ENCODE measurements around the gene SDF4.
A peak's percentile ranks its signal among the peaks of the same experiment; 100 is the strongest.

Gene SDF4

GRCh38 chr1:1189111-1189510 lies 42.7 kb downstream of the SDF4 start:
- TF ChIP-seq, protein P1, sequence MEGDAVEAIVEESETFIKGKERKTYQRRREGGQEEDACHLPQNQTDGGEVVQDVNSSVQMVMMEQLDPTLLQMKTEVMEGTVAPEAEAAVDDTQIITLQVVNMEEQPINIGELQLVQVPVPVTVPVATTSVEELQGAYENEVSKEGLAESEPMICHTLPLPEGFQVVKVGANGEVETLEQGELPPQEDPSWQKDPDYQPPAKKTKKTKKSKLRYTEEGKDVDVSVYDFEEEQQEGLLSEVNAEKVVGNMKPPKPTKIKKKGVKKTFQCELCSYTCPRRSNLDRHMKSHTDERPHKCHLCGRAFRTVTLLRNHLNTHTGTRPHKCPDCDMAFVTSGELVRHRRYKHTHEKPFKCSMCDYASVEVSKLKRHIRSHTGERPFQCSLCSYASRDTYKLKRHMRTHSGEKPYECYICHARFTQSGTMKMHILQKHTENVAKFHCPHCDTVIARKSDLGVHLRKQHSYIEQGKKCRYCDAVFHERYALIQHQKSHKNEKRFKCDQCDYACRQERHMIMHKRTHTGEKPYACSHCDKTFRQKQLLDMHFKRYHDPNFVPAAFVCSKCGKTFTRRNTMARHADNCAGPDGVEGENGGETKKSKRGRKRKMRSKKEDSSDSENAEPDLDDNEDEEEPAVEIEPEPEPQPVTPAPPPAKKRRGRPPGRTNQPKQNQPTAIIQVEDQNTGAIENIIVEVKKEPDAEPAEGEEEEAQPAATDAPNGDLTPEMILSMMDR (IDR thresholded peaks at IDR 0.05; ENCODE audit: low read depth, low read length) = no peak
- H3K4me3 ChIP-seq (replicated peaks in 1 of 2; ENCODE audit: low read depth in 2 of 2, low read length in 2 of 2) = no peak overlapping the region
- DNase-seq (ENCODE audit: low read depth in 2 of 2) = no peak

GRCh38 chr1:1187938-1188337 lies 43.9 kb downstream of the SDF4 start:
- H3K4me3 ChIP-seq (replicated peaks in 1 of 2; ENCODE audit: low read depth in 2 of 2, low read length in 2 of 2) = no peak overlapping the region
- TF ChIP-seq, protein P1 (IDR thresholded peaks at IDR 0.05; ENCODE audit: low read depth, low read length) = no peak
- peak in 1 of 2 donors; percentile 12 for DNase-seq (ENCODE audit: low read depth in 2 of 2)

DNA sequence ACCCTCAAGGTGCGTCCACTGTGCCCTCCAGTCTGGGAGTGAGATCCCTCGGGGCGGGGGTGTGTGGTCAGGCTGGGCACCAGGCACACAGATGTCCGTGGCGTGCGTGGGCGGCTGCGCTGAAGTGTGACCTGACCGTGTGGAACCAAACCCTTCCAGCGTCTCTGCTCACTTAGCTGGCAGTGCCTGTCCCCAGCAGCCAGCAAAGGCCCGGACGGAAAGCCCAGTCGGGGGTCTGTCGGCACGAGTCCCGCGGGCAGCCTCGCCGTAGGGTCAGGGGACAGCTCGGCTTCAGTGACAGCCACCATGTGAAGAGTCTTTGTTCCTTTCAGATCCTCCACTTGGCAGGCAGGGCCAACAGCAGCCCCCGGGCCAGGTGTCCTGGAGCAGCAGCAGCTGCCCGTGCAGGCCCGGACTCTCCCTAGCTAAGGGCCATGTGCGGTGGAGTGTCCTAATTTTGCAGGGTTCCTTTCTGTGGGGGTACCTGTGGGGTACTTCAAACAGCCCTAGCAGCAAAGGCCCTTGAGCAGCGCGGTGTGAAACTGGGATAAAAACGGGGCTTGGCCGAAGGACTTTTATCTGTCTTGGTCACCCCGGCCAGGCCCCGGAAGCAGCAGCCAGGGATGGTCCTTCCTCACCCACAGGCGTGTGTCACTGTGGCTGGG lies 46.6 kb downstream of the SDF4 start:
- TF ChIP-seq, protein P1 (IDR thresholded peaks at IDR 0.05; ENCODE audit: low read depth, low read length) = no peak
- H3K4me3 ChIP-seq (replicated peaks in 1 of 2; ENCODE audit: low read depth in 2 of 2, low read length in 2 of 2) = no peak overlapping the region
- no peak for DNase-seq (ENCODE audit: low read depth in 2 of 2)

- TF ChIP-seq, protein P1 (IDR thresholded peaks at IDR 0.05; ENCODE audit: low read depth, low read length) = no peak
- no peak overlapping the region for H3K4me3 ChIP-seq (replicated peaks in 1 of 2; ENCODE audit: low read depth in 2 of 2, low read length in 2 of 2)
- no peak for DNase-seq (ENCODE audit: low read depth in 2 of 2)
Measured at GRCh38 chr1:1183833-1184775, 47.7 kb downstream of the SDF4 start.

GRCh38 chr1:1183221-1183747 lies 48.5 kb downstream of the SDF4 start:
- no peak overlapping the region for H3K4me3 ChIP-seq (replicated peaks in 1 of 2; ENCODE audit: low read depth in 2 of 2, low read length in 2 of 2)
- DNase-seq (ENCODE audit: low read depth in 2 of 2) = no peak
- TF ChIP-seq, protein P1 (IDR thresholded peaks at IDR 0.05; ENCODE audit: low read depth, low read length) = no peak

- TF ChIP-seq, protein P1 (IDR thresholded peaks at IDR 0.05; ENCODE audit: low read depth, low read length) = no peak
Measured at GRCh38 chr1:1182491-1183220, 49.1 kb downstream of the SDF4 start.

More at GRCh38 chr1:1182491-1183220, 49.1 kb downstream of the SDF4 start:
- DNase-seq (ENCODE audit: low read depth in 2 of 2) = no peak
- H3K4me3 ChIP-seq (replicated peaks in 1 of 2; ENCODE audit: low read depth in 2 of 2, low read length in 2 of 2) = no peak overlapping the region

Data from cardiac fibroblast (primary cell).